ENCODE measurements around the gene FCRL5.
"Not testable (repeated sequence)": the region's sequence is repeated elsewhere in the genome, so short reads cannot be mapped to it uniquely, and the experiment has no call there.

FCRL5 gene

GRCh38 chr1:157487096-157487495 lies 65.2 kb downstream of the FCRL5 start:
- DNase-seq, result no peak

GRCh38 chr1:157486400-157486799 lies 65.9 kb downstream of the FCRL5 start:
- not testable (repeated sequence) for DNase-seq

GRCh38 chr1:157485793-157486192 lies 66.5 kb downstream of the FCRL5 start:
- DNase-seq, result no peak

DNA sequence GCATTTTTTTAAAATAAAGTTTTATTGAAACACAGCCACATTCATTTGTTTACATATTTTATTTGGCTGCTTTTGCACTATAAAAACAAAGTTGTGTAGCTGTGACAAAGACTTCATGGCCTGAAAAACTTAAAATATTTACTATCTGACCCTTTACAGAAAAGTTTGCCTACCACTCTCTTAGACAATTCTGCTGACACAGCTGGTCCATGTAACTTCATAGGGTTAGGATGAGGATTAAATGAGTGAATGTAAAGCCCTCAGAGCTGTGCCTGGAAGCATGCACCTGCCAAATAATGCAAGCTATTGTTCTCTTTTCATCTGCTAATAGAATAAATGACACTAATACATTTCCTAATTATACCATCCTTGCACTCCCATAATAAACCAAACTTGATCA lies 67.7 kb downstream of the FCRL5 start:
- DNase-seq, result no peak

GRCh38 chr1:157483635-157484034 lies 68.7 kb downstream of the FCRL5 start:
- no peak for DNase-seq

- no peak for DNase-seq
Measured at GRCh38 chr1:157482717-157483116, 69.6 kb downstream of the FCRL5 start.

DNA sequence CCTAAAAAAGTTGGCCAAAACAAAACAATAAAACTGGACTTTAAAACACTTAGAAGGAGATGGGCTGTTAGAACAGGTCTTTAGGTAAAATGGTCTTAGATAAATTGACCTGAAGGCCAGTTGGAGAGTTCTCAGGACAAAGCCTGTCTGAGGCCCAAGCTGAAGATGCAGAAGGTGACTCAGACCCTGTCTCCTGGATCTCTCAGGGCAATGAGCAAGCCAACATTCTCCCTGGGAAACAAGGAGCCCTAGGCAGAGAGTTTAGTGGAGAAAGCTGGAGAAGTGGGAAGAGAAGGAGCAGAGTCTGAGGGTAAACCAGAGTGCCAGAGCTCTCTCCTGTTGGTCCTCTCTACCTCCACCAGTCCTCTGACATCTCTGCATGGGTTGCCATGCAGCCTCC lies 70.1 kb downstream of the FCRL5 start:
- no peak for DNase-seq

- DNase-seq, result no peak
Measured at GRCh38 chr1:157478030-157478429, 74.3 kb downstream of the FCRL5 start.

DNA sequence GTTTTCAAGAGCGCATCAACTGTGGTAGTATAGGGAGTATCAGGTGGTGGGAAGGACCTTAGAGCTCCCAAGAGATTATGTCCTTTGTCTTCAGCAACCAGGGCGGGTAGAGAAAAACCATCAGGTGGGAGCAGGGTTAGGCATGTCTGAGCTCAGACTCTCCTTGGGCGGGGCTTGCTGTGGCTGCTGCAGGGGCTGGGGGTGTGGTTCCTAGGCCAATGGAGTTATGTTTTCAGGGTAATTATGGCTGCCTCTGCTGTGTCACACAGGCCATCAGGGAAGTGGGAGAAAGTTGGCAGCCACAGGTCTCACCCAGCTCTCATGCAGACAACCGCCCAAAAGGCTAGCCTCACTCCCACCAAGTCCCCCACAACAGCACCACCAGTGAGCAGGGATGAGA lies 74.9 kb downstream of the FCRL5 start:
- DNase-seq, result no peak

DNA sequence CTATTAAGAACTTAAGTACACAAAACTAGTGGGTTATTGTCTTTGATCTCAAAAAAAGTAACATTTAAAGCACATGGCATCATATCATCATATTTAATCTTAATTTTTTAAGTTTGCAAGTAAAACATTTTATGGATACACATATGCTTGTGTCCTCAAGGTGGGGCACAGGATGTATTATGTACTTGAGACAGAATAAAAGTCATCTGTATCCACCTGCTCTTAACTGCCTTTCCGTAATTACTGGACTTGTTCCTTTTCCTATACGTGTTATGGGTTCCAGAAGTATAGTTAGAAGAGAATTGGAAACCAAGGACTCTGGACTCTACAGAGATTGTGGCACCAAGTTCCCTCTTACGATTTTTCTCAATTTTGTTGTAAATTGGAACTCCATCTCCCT lies 79.4 kb downstream of the FCRL5 start:
- no peak for DNase-seq

GRCh38 chr1:157472056-157472701 lies 80.1 kb downstream of the FCRL5 start:
- no peak for DNase-seq

DNA sequence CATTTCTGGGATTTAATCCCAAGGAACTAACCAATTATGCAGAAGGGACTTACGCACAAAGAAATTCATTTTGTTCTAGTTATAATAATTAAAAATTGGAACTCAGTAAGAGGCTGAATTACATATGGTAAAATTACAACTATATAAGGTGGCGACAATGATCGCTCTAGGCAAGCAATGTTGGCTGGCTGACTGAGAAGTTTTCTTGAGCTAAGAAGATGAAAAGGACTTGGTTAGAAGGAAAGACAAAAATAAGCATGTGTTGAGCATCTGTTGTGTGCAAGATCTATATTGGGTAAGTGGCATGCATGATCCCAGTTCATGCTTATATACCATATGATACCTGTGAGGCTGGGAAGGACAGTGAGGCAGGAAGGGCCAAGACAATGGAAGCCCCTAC lies 80.8 kb downstream of the FCRL5 start:
- no peak for DNase-seq

- DNase-seq, result no peak
Measured at GRCh38 chr1:157469752-157470675, 82.3 kb downstream of the FCRL5 start.

DNA sequence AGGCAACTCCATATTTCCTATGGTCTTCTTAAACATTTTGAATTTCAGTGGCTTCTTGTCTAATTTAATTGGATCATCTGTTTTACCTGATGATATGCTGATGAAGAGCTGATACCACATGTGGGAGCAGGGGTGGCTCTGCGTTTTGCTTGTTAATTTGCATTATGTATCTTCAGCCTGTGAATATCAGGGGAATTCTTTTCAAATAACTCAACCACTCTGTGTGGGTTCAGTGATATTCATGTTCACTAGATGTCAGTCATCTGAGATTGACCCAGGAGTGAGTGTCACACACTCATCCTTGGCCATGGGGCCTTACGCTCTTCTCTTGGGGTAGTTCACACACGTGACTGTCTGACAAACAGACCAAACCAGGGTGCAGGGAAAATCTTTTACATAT lies 83.0 kb downstream of the FCRL5 start:
- DNase-seq, result no peak

- DNase-seq, result no peak
Measured at GRCh38 chr1:157466011-157466410, 86.3 kb downstream of the FCRL5 start.

Measured in CD4-positive, alpha-beta T cell treated with Interleukin-21 for 1 hour (primary cell).